Measurements from ENCODE around the gene UNC119B. TPM values are rescaled to one million over a fixed set of nuclear protein-coding genes. Genes with fewer than 3 reads are reported as not detected.

The UNC119B gene
- total and polyA plus RNA-seq, 7 donors, result 4.3 to 10.9 (median 8.2) TPM

- intact Hi-C loops (cut with DNase I), result no loop called here
- DNase-seq (no peak), ATAC-seq (no peak)
- H3K27ac ChIP-seq, result no peak overlapping the region
- no peaks in the 10 kb centered on the region for H3K27me3 ChIP-seq (ENCODE audit: insufficient read depth in 3 of 3, low read length in 2 of 3)
- no peak overlapping the region for H3K4me3 ChIP-seq
- H3K36me3 ChIP-seq (ENCODE audit: insufficient read depth in 1 of 2, low read depth in 1 of 2), result peaks cover 0 to 39% of the 10 kb centered on the region in 2 donors
- H3K4me1 ChIP-seq, result peaks cover 6% of the 10 kb centered on the region
- WGBS, 3 donors, result 86 to 89% (median 87%) methylated on average over 24 to 25 of the region's 25 CpGs
- no peaks in the 10 kb centered on the region for H3K9me3 ChIP-seq
- TF ChIP-seq CTCF (IDR thresholded peaks at IDR 0.05), result no peak
These were observed 27.4 kb downstream of the UNC119B start for GRCh38 chr12:120737557-120738251.

GRCh38 chr12:120738252-120739030 lies 28.2 kb downstream of the UNC119B start:
- Histone ChIP-seq H3K27me3 (ENCODE audit: insufficient read depth in 3 of 3, low read length in 2 of 3) (no peaks in the 10 kb centered on the region), H3K9me3 (no peaks in the 10 kb centered on the region), H3K36me3 (ENCODE audit: insufficient read depth in 1 of 2, low read depth in 1 of 2) (peaks cover 0 to 39% of the 10 kb centered on the region in 2 donors), H3K4me3 (no peak overlapping the region), H3K27ac (no peak overlapping the region), H3K4me1 (peaks cover 6% of the 10 kb centered on the region)
- no peak for TF ChIP-seq CTCF (IDR thresholded peaks at IDR 0.05)
- ATAC-seq (no peak), DNase-seq (peak in 1 of 2 donors; percentile 65)
- 81 to 88% (median 84%) methylated on average over 30 to 31 of the region's 31 CpGs for WGBS, 3 donors
- intact Hi-C loops (cut with DNase I), result no loop called here

GRCh38 chr12:120739031-120739762 lies 28.9 kb downstream of the UNC119B start:
- WGBS, 3 donors, result 91 to 95% (median 94%) methylated on average over 31 to 38 of the region's 38 CpGs
- no peak overlapping the region for H3K4me3 ChIP-seq
- no peak for TF ChIP-seq CTCF (IDR thresholded peaks at IDR 0.05)
- no peak overlapping the region for H3K27ac ChIP-seq
- DNase-seq (no peak), ATAC-seq (no peak)
- H3K9me3 ChIP-seq, result no peaks in the 10 kb centered on the region
- H3K4me1 ChIP-seq, result peaks cover 6% of the 10 kb centered on the region
- H3K36me3 ChIP-seq (ENCODE audit: insufficient read depth in 1 of 2, low read depth in 1 of 2), result peaks cover 0 to 33% of the 10 kb centered on the region in 2 donors
- H3K27me3 ChIP-seq (ENCODE audit: insufficient read depth in 3 of 3, low read length in 2 of 3), result no peaks in the 10 kb centered on the region
- intact Hi-C loops (cut with DNase I), result no loop called here

- intact Hi-C loops (cut with DNase I), result no loop called here
These were observed 29.8 kb downstream of the UNC119B start for GRCh38 chr12:120739821-120740613.

More at GRCh38 chr12:120739821-120740613, 29.8 kb downstream of the UNC119B start:
- no peak overlapping the region for H3K4me3 ChIP-seq
- ATAC-seq (no peak), DNase-seq (no peak)
- H3K36me3 ChIP-seq (ENCODE audit: insufficient read depth in 1 of 2, low read depth in 1 of 2), result peaks cover 0 to 30% of the 10 kb centered on the region in 2 donors
- H3K27ac ChIP-seq, result no peak overlapping the region
- no peaks in the 10 kb centered on the region for H3K9me3 ChIP-seq
- no peak for TF ChIP-seq CTCF (IDR thresholded peaks at IDR 0.05)
- no peaks in the 10 kb centered on the region for H3K27me3 ChIP-seq (ENCODE audit: insufficient read depth in 3 of 3, low read length in 2 of 3)
- peaks cover 6% of the 10 kb centered on the region for H3K4me1 ChIP-seq
- 74 to 82% (median 74%) methylated on average over 12 to 16 of the region's 16 CpGs for WGBS, 3 donors
